Left renal cortex interstitium (tissue), 4 donors: ENCODE data around the gene RAB7A. TPM values are rescaled to one million over a fixed set of nuclear protein-coding genes. Genes with fewer than 3 reads are reported as not detected.
"Not testable (repeated sequence)": the region's sequence is repeated elsewhere in the genome, so short reads cannot be mapped to it uniquely, and the experiment has no call there.

Experiments
- DNase-seq, 4 donors: peaks; one replicate each; pipeline ENCODE4 v3.0.0-alpha.2; 2013; ENCODE audit warnings: low read depth in 4 of 4, low spot score in 2 of 4, missing footprints in 1 of 4
- polyA plus RNA-seq, 4 donors: library from polyadenylated mRNA; unstranded; fragments of 120-200 nt; gene quantifications; one replicate each; pipeline ENCODE4 v1.2.1, GENCODE V29; 2013; ENCODE audit not compliant: insufficient read length in 4 of 4

The RAB7A gene
- polyA plus RNA-seq, 4 donors: 242 to 288 (median 258) TPM

GRCh38 chr3:128709506-128710210 lies 16.3 kb upstream of the RAB7A start:
- no peak for DNase-seq

- no peak for DNase-seq
These were observed 15.1 kb upstream of the RAB7A start for GRCh38 chr3:128710816-128711433.

GRCh38 chr3:128712848-128713247 lies 13.1 kb upstream of the RAB7A start:
- no peak for DNase-seq

- DNase-seq: no peak
These were observed 11.0 kb upstream of the RAB7A start for GRCh38 chr3:128714887-128715491.

- DNase-seq: not testable (repeated sequence)
These were observed 7.1 kb upstream of the RAB7A start for GRCh38 chr3:128718892-128719291.

GRCh38 chr3:128720891-128721290 lies 5.1 kb upstream of the RAB7A start:
- no peak for DNase-seq

GRCh38 chr3:128723477-128723876 lies 2.5 kb upstream of the RAB7A start:
- DNase-seq: no peak

GRCh38 chr3:128725547-128726022 lies 398 bp upstream of the RAB7A start:
- DNase-seq: peak in 1 of 4 donors; percentile 84

- DNase-seq: no peak
These were observed 1.1 kb downstream of the RAB7A start for GRCh38 chr3:128727059-128727458.

- no peak for DNase-seq
These were observed 1.5 kb downstream of the RAB7A start for GRCh38 chr3:128727485-128727884.

- no peak for DNase-seq
These were observed 2.0 kb downstream of the RAB7A start for GRCh38 chr3:128727996-128728395.

GRCh38 chr3:128728521-128728920 lies 2.5 kb downstream of the RAB7A start:
- DNase-seq: not testable (repeated sequence)

- no peak for DNase-seq
These were observed 4.5 kb downstream of the RAB7A start for GRCh38 chr3:128730471-128730870.

GRCh38 chr3:128734523-128735189 lies 8.7 kb downstream of the RAB7A start:
- DNase-seq: no peak

GRCh38 chr3:128735287-128735686 lies 9.3 kb downstream of the RAB7A start:
- no peak for DNase-seq

- no peak for DNase-seq
These were observed 9.9 kb downstream of the RAB7A start for GRCh38 chr3:128735884-128736283.

- DNase-seq: no peak
These were observed 10.6 kb downstream of the RAB7A start for GRCh38 chr3:128736601-128737000.

GRCh38 chr3:128740621-128741020 lies 14.6 kb downstream of the RAB7A start:
- DNase-seq: no peak

- no peak for DNase-seq
These were observed 17.0 kb downstream of the RAB7A start for GRCh38 chr3:128742821-128743594.

GRCh38 chr3:128745742-128746141 lies 19.8 kb downstream of the RAB7A start:
- no peak for DNase-seq
